NCI-H1417 treated with DMSO at 0.1 percent for 48 hours (cell line): ENCODE results near the gene PTPRA.
A peak's percentile ranks its signal among the peaks of the same experiment; 100 is the strongest.
"Not testable (repeated sequence)": the region's sequence is repeated elsewhere in the genome, so short reads cannot be mapped to it uniquely, and the experiment has no call there.

Experiments
- DNase-seq: peaks from one replicate; lab custom pipeline; 2025; lab: John Stamatoyannopoulos, UW

Gene PTPRA

DNA sequence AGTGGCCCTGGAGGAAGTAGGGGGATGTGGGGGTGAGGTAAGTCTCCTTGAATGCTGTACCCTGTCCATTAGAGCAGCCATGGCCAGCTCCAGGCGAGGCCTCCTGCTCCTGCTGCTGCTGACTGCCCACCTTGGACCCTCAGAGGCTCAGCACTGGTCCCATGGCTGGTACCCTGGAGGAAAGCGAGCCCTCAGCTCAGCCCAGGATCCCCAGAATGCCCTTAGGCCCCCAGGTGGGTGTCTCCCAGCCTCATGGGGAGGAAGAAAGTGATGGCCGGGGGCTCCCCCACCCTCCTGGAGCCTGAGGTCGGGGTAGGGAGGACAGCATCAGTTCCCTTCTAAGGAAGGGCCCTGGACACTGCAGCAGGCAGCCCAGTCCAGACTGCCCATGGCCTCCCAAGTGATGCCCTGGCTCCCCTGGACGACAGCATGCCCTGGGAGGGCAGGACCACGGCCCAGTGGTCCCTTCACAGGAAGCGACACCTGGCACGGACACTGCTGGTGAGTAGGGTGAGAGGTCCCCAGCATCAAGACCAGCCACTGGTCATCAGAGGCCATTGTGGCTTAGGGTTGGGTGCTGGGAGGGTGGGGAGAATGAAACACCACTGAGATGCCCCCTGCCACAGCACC is 171.2 kb downstream of the PTPRA start:
- no peak for DNase-seq

DNA sequence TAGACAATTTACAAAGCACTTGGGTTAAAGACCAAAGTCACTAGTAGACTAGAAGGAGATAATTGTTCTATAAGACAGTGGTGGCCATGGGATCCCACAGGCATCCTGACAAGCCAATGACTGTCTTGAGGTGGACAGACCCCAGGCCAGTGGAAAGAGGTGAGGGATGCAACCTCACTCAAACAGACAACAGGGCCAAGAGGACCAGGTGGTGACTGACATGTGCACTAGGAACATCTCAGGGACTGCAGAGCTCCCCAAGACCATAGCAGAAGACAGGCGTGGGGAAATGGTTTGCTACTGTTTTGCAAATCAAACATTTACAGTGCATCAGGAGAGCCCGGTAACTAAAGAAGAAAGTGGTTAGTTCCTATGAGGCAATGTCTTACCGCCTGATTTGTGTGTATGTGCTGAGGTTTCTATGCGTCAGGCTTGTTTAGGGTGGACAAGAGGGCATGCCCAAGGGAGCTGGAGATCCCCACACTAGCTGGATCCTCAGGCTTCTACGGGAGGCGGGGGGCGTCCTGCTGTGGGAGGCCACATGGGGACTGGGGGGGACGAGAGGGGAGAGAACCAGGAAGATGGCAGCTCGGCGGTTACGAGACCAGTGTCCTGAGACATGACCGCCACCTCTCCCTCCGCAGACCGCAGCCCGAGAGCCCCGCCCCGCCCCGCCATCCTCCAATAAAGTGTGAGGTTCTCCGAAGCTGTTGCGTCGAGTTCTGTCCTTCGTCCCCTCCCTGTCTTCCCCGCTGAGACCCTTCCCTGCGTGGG is 171.9 kb downstream of the PTPRA start:
- no peak for DNase-seq

DNA sequence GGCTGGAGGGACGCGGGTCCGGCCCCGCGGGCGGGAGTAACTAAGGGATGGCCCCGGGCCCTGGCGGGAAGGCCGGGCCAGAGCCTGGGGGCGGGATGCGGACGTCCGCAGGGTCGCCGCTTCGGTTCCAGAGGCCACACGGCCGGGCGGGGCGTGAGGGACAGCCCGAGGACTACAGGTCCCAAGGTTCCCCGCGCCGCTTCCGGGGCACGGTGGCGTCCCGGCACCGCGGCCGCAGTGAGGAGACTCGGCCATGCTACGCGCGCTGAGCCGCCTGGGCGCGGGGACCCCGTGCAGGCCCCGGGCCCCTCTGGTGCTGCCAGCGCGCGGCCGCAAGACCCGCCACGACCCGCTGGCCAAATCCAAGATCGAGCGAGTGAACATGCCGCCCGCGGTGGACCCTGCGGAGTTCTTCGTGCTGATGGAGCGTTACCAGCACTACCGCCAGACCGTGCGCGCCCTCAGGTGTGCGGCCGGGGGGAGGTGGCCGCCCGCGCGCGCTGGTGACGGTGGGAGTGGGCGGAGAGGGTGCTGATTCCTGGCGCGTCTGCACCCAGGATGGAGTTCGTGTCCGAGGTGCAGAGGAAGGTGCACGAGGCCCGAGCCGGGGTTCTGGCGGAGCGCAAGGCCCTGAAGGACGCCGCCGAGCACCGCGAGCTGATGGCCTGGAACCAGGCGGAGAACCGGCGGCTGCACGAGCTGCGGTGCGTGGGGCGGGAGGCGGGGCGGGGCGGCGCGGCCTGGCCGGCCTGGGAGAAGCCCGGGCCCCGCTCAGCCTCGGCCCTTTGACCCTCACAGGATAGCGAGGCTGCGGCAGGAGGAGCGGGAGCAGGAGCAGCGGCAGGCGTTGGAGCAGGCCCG is 172.8 kb downstream of the PTPRA start, which contains the start of gene MRPS26:
Gene MRPS26 (plus strand): TSS at position 237 of the 861 bp plus-strand sequence. CDS start 17 bp downstream, at position 254.
- peak; percentile 54 for DNase-seq

DNA sequence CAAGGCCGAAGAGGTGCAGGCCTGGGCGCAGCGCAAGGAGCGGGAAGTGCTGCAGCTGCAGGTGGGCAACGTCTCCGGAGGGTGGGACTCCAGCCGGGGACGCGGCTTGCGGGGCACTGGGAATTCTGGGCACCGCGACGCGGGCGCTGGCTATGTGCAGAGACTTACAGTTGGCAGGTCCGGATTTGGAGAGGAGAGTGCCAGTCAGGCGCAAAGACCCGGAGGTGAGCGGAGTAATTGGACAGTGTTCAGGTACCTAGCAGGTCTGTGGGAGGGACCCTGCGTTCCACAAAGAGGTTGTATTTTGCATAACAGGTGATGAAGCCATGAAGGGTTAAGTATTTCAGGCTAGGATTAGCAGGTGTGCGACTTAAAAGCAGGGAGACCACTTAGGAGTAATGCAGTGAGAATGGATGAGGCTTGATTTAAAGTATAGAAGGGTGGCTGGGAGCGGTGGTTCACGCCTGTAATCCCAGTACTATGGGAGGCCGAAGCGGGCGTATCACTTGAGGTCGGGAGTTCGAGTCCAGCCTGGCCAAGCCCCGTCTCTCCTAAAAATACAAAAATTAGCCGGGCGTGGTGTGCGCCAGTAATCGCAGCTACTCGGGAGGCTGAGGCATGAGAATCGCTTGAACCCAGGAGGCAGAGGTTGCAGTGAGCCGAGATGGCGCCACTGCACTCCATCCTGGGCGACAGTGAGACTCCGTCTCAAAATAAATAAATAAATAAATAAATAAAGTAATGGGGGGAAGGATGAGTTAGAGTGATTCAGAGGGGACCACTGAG is 173.6 kb downstream of the PTPRA start:
- DNase-seq = peak; percentile 32

DNA sequence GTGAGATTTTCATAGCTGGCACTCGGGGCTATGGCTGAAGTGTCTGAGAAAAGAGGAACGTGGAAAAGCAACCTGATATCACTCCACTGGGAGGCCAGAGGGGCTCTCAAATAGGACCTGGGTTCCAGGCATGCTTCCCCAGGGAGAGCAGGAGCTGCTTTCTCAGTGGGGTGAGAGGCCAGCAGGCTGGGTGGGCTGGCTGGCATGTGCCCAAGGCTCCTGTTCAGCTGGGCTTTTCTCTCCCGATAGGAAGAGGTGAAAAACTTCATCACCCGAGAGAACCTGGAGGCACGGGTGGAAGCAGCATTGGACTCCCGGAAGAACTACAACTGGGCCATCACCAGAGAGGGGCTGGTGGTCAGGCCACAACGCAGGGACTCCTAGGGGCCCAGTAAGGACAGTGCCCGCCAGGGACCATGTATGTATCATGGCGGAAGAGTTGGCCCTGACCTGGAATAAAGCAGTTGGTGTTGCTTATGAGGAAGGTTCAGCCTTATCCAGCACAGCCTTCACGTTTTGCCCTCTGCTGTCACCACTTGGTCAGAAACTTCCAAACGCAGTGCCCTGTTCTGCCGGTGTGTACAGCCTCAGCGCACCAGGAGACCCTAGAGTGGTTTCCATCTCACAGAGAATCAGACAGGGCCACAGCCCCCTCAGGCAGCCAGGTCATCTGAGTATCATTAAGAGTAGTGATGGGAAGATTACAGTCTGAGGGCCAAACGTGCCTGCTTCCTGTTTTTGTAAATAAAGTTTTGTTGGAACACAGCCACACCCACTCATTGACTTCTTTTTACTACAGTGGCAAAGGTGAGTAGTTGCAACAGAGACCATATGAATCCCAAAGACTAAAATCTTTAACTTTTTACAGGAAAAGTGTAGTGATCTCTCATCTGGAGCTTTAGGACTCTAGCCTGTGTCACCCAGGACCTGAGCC is 174.5 kb downstream of the PTPRA start:
- no peak for DNase-seq

GRCh38 chr20:3051385-3052019 is 178.2 kb downstream of the PTPRA start:
- DNase-seq = no peak

DNA sequence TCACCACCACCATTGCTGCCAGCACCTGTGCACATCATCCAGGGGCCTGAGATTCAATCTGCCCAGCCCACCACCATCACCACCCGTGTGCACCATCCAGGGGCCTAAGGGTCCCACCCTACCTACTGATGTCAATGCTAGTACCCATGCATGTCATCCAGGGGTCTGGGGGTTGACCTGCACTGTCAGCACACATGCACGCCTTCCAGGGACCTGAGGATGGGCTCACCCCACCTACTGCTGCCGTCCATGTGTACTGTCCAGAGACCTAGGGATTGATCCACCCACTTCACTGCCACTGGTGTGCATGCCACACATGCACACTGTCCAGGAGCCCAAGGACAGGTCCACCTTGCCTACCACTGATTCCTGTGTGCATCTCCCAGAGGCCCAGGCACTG is 186.2 kb downstream of the PTPRA start:
- DNase-seq = no peak

GRCh38 chr20:3064119-3064518 is 190.8 kb downstream of the PTPRA start:
- DNase-seq = not testable (repeated sequence)

- no peak for DNase-seq
Measured at GRCh38 chr20:3067139-3068014, 194.1 kb downstream of the PTPRA start.

DNA sequence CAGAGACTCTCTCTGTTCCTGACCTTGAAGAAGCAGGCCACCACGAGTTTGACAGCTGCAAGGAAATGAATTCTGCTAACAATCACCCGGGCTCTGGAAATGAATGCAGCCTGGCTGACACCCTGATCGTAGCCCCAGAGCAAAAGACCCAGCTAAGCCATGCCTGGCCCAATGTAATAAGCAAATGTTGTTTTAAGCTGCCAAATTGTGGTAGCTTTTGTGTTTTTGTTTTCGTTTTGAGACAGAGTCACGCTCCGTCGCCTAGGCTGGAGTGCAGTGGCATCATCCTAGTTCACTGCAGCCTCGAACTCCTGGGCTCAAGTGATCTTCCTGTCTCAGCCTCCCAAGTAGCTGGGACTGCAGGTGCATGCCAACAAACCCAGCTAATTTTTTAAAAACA is 194.8 kb downstream of the PTPRA start:
- no peak for DNase-seq

DNA sequence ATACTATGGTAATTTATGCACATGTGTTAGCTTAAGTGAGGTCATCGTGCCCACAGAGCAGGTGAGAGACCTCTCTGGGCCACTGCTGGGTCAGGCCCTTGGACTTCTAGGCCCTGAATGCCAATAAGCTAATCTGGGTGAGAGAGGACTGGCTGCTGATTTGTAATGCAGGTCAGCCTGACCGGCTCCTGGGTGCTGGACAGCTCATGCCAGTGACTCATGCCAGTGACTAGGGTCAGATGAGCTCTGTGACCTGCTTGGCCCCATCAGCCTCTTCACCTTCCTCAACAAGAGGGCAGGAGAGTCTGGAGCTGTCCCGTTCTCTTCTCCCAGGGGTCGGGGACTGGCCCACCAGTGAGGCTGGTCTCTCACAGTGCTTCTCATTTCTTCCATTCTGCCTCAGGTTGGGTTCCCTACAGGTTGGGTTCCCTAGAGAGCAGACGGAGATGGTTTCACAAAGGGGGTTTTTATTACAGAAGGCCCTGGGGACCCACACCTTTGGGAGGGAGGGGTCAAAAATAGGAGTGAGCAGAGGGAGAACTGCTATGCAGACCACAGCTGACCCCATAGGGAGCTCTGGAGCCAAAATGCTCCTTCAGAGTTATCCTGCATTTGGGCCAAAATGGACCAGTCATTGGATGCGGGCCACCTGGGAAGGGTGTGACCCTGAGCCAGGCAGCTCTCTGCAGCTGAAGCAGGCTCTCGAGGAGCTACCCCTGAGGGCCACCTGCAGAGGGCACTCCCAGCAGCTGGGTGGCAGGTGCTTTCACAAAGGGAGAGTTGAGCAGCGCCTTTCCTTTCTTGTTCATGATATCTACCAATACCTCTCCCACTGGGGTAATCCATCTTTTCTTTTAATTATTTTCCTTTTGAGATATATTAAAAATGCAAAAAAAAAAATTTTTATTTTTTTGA is 196.0 kb downstream of the PTPRA start:
- DNase-seq = no peak

DNA sequence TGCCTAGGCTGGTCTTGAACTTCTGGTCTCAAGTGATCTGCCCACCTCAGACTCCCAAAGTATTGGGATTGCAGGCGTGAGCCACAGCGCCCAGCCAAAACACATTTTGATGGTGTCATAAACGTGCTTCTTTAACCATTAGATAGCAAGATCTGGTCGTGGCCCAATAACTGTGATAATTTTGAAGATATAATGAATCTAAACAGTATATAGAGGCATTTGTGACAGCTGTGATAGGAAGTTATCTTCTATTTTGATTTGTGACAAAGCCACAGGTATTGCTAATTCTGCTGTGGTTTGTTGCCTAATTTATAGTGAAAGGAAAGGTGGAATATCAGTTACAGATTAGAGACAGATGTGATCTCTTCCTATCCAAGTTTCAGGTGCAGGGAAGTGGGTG is 197.4 kb downstream of the PTPRA start:
- DNase-seq = no peak

- no peak for DNase-seq
Measured at GRCh38 chr20:3071266-3071609, 198.0 kb downstream of the PTPRA start.

DNA sequence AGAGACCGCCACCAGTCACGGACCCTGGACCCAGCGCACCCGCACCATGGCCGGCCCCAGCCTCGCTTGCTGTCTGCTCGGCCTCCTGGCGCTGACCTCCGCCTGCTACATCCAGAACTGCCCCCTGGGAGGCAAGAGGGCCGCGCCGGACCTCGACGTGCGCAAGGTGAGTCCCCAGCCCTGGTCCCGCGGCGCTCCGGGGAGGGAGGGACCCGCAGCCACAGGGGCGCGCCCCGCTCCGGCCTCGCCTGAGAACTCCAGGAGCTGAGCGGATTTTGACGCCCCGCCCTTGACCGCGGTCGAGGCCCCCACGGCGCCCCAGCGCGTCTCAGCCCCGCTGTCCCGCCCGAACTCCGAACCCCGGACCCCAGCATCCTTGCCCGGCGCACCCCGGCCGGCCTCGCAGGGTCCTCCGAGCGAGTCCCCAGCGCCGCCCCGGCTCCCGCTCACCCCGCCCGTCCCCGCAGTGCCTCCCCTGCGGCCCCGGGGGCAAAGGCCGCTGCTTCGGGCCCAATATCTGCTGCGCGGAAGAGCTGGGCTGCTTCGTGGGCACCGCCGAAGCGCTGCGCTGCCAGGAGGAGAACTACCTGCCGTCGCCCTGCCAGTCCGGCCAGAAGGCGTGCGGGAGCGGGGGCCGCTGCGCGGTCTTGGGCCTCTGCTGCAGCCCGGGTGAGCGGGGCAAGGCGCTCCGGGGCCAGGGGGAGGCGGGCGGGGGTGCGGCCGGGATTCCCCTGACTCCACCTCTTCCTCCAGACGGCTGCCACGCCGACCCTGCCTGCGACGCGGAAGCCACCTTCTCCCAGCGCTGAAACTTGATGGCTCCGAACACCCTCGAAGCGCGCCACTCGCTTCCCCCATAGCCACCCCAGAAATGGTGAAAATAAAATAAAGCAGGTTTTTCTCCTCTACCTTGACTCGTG is 198.6 kb downstream of the PTPRA start, which contains the start of gene OXT:
Gene OXT (plus strand): TSS at position 11 of the 920 bp plus-strand sequence. CDS start 36 bp downstream, at position 47.
- DNase-seq = no peak

GRCh38 chr20:3072530-3073250 is 199.4 kb downstream of the PTPRA start:
- DNase-seq = no peak

DNA sequence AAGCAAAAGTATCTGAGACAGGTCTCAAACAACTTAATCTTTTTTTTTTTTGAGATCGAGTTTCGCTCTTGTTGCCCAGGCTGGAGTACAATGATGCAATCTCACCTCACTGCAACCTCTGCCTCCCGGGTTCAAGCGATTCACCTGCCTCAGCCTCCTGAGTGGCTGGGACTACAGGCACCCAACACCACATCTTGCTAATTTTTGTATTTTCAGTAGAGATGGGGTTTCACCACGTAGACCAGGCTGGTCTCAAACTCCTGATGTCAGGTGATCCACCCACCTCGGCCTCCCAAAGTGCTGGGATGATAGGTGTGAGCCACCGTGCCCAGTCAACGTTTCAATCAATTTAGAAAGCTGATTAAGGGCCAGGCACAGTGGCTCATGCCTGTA is 200.0 kb downstream of the PTPRA start:
- DNase-seq = not testable (repeated sequence)
